ENCODE data around the gene ULBP1.
"Not testable (repeated sequence)": the region's sequence is repeated elsewhere in the genome, so short reads cannot be mapped to it uniquely, and the experiment has no call there.

The ULBP1 gene

DNA sequence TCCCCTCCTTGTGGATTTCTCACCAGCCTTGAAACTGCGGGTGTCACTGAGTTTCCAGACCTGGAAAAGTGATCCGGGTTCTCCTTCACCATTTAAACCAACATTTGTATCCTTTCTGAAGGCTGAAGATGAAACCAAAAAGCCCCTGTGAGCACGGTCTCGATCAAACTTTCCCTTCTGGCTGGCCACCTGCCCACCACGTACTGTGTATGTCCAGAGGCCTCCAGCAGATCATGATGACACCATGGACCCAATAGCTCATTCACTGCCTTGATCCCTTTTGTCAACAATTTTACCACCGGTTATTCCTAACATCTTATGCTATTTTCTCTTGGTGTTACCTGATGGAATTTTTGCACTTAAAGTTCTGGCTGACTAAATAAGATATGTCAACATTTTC is 15.6 kb downstream of the ULBP1 start:
- no peak for DNase-seq

DNA sequence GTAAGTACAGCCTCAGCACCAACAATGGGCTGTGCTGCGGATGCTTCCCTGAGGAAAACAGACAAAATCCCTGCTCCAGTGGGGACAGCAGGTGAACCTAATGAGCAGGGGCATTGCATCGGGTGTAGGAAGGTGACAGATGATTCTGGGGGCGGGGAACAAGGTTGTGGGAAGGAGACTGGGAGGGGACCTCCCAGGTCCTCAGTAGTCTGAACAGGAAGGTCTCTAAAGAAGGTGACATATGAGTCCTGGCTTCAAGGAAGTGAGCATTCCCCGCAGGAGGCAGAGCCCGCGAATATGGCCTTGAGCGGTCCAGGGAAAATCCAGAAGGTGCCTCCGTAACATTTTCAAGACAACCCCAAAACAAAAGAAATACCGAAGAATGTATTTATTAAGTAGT is 19.4 kb downstream of the ULBP1 start:
- no peak for DNase-seq

DNA sequence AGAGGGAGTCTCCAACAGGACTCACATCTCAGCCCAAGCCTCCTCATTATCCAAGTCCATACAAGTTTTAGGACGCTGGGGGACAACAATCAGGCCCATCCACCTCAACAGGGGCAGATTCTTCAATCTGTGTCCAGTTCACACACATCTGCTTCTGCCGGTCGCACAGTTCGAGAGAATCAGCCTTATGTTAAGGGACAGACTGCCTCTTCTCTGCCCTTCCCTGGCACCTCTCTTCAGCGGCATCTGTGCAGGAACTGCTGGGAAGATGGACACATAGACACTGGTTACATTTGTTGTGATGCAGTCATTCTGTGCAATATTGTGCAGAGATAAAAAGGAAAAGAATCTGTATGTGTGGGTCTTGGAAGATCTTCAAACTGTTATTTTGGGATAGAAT is 21.0 kb downstream of the ULBP1 start:
- no peak for DNase-seq

DNA sequence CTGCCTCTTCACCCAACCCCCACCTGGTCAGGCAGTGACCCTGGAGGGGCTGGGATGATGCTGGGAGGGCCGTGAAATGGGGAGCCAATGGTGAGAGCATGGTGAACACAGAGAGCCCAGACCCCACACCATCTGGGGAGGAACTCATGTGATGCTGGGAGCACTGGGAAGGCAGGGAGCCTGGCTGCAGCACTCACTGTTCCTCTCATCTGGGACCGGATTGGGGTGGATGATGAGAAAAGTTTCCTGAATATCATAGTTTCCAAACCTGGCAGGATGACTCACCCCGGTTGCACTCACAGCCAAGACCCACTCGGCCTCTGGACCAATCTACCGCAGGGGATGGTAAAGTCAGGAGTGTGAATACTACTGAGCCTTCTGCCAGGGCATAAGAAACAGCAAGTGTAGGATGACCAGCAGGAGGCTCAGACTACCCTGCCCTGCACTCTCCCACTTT is 21.8 kb downstream of the ULBP1 start:
- DNase-seq: no peak

DNA sequence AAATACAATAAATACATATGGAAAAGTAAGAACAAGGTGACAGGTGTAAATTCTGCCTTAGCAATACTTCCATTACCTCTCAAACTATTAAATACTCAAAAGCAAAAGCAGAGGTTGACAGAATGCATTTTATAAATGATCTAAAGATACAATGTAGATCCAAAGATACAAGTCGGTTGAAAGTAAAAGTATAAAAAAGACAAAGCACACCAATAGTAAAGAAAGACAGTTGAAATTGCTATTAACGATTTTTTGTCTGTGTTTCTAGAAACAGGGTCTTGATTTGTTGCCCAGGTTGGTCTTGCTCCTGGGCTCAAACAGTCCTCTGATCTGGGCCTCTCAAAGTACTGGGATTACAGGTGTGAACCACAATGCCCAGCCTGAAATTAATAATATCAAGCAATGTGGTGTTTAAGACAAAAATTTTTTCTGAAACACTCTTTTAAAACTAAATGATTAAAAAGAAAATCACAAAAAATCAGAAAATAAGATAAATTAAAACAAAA is 23.9 kb downstream of the ULBP1 start:
- DNase-seq: no peak

DNA sequence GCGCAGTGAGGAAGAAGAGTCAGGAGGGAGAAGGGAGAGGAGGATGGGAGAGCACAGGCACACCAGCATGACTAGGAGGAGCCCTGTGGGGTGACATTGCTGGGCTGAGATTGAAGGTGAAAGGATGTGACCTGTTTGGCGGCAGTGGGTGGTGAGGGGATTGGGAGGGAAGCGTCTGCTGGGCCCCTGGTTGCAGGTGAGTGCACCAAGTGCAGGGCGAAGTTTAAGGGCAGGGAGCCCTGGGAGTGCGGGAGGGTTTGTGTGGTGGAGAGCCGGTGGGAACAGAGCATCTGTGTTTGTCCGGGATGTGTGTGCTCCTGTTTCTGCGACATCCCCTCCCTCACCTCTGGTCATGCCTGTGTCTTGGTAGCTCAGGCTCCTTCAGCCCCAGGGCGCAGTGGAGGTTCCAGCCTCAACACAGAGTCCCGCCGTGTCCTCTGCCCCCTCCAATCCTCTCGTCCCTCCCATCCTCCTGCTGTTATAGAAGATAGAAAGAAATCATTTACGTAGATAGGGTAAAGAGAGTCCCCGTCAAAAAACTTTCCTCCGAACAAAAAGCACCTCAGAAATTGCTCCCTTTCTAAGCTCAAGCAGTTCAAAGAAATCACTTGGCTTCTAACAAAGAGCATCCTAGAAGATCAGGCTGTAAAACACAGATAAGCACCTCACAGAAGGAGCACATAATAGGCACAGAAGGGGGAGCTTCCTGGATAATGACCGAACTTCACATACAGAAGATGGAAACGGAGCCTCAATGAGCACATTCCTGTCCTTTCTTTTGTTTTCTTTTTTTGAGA is 25.0 kb downstream of the ULBP1 start:
- no peak for DNase-seq

DNA sequence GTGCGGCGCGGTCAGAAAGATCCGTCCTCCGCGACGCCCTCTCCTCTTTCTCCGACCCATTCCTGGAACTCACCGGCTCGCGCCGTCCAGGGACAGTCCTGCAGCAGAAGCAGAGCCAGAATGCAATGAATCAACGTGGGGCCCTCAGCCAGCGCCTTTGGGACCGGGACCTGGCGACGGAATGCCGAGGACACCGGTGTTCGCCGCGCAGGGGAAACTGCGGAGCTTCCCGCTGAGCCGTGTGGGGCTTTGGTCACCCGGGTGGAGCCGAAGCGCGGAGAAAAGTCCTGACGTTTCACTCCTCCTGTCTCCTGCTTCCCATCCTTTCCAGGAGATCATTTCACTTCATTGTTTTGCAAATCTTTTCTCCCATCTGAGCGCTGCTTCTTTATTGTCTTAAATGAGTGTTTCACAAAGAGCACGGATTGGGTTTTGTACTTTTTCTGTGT is 26.5 kb downstream of the ULBP1 start:
- no peak for DNase-seq

DNA sequence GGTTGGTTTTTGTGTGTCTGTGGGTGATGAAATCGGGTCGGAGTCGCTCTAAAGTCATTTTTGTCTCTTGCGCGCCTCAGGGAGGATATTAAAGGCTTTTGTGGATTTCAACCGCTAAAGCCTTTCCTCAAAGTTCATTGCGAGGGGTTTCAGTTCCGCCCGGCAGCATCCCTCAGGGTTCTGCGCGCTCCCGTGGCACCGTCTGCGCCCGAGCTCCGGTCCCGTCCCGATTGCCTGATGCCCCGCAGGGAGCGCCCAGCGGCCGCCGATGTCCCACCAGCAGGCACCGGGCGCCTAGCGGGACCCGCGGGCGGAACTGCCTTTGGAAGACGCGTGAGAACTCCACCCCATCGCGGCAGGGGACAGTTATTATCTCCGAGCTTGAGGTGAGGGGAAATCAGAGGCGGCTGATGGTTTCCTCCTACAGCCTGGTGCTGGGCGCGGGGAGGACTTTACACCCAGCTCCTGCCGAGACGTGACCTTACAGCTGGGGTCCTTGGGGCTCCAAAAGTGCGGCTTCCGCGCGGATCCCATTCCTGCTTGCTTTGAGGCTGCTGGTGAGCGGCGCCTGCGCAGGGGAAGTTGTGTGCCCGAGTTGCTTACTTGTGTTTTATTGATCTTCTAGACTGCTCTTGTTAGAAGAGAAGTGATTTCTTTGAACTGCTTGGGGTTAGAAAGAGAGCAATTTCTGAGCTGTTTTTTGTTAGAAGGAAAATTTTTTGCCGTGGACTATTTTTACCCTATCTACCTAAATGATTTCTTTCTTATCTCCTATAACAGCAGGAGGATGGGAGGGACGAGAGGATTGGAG is 27.1 kb downstream of the ULBP1 start:
- peak; percentile 72 for DNase-seq

DNA sequence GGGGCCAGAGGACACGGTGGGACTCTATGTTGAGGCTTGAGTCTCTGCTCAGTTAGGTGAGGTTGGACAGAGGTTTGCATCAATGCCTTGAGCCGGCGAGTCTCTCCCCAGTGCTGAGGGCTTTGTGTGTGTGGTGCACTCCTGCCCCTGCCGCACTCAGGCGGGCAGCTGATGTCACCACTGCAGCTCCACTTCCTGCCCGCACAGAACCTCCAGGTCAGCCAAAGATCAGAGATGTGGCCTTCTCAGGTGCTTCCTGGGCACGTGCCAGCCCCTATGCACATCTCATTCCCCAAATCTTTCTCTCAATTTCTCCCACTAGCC is 27.7 kb downstream of the ULBP1 start:
- DNase-seq: not testable (repeated sequence)

DNA sequence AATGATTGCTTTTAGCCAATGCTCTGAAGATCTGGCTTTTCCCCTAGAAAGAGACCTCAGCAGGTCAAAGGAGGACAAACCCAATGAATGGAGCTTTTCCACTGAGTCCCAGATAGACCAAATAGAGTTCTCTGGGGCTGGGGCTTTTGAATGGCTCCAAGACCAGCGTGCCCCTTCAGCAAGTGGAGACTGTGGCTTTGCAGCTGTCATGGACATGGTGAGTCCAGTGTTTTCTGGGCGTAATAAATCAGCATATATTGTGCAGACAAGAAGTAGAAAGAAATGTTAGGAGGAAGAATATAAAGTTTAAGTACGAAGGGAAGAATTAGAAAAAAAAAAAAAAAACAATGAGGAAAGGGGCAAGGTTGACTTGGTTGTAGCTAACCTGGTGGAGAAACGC is 28.1 kb downstream of the ULBP1 start:
- no peak for DNase-seq

DNA sequence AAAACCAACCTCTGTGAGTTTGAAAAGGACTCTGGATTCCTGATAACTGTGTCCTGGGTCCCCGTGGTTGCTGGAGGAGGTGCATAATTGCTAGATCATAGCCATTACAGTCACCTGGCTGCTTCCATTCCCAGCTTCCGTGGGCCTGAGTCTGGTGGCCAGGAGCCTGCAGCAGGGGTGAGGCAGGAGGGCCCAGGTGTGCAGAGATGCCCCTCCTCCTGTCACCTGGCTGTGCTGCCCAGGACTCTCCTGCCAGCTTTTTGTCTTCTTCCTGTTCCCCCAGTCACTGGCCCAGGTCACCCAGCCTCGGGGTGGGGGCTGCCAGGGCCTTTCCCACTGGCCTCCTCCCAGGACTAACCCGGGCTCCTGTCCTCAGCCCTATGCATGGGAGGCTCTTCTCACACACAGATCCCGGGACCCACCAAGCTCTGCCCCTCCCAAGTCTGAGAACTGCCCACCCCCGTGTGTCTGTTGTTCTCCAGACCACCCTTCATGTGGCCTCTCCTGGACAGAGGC is 31.6 kb downstream of the ULBP1 start:
- DNase-seq: no peak

DNA sequence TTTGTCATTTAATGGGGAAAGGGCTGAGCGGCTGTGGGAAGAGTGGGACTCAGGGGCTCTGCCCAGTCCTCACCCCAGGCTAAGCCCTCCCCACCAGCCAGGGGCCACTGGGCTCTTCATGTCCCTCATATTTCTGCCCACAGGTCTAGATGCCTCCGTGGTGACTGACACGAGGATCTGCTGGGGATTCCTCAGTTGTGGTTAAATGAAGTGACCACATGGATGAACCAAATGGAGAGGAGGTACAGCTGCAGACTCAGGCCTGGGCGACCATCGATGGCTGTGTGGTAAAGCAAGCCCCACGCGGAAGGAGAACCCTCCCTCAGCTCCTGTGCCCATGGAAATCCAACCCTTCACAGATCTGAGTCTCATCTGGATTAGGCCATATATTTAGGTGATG is 32.2 kb downstream of the ULBP1 start:
- no peak for DNase-seq

DNA sequence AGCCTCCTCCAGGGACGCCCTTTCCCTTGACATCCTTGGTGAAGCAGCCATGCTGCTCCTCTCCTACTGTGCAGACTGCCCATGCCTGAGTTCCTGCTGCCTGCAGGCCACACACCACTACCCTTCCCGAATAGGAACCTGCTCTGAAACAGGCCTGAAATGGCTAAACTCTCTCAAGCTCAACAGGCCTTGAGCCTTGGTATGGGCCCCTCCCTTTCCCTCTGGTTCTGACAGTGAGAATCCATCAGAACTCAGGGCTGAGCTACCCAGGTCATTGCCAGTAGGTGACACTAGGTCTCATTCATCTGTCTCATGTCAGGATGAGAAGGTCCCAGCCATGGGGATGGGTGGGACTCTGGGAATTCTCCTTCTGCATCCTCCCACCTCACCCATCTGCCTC is 35.9 kb downstream of the ULBP1 start:
- DNase-seq: no peak

DNA sequence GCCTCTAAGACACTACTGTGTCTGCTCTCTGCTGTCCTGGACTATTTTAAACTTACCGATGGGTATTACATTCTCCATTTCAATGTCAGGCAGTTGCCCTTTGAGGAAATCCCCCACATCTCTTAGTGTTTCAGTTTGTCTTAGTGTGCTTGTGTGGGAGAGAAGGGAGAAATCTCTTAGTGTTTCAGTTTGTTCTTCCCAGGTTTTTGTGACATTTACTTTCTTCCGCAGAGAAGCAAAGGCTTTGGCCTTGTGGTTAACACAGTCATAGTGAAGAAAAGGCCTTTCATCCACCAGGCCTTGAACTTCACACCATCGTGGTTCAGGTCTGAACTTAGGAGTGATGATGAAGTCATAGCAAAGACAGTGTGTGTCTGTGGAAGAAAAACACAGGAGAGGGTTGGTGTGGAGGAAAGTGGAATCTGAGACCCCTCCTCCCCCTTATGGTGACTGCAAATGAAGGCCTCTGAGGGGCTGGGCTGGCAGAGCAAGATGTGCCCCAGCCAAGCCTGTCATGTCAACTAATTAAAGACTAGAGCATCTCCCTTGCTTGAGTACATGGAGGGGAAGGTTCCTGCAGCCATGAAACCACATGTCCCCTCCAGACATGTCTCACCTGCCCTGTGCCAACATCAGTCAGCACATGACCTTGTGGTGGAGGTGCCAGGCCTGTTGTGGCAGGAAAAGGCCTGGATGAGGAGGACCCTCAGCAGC is 37.7 kb downstream of the ULBP1 start:
- no peak for DNase-seq

DNA sequence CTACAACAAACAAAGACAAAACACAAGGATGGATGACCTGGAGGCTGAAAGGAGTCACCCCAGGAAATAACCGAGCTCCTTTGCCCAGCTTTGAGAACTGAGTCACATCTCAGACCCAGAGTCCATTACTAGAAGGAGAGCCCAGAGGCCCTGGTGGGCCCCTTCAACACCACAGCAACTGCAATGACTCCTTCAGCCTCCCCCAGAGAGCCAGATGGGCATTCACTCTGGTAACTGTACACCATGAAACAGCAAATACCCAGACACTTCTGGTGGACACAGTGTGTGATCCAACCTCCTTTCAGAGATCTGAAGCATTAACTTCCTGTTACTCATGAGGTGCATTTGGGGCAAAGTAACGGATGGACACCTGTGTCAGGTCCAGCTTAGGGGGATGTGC is 39.0 kb downstream of the ULBP1 start:
- DNase-seq: no peak

DNA sequence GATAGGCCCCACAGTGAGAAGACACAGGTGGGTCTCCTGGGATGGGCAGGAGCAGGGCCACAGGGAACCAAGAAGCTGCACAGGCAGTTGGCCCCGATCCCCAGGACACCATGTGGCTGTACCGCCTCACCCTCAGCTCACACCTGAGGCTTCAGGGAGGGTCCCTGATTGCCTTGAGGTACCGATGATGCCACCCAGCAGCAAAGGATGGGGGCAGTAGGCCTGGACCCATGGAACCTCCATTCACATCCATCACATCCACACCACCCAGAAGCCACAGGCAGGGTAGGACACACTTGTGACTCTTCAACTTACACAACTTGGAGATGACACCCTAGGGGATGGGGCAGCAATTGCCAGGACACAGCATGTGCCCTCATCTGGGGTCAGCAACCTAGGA is 39.9 kb downstream of the ULBP1 start:
- DNase-seq: not testable (repeated sequence)

DNA sequence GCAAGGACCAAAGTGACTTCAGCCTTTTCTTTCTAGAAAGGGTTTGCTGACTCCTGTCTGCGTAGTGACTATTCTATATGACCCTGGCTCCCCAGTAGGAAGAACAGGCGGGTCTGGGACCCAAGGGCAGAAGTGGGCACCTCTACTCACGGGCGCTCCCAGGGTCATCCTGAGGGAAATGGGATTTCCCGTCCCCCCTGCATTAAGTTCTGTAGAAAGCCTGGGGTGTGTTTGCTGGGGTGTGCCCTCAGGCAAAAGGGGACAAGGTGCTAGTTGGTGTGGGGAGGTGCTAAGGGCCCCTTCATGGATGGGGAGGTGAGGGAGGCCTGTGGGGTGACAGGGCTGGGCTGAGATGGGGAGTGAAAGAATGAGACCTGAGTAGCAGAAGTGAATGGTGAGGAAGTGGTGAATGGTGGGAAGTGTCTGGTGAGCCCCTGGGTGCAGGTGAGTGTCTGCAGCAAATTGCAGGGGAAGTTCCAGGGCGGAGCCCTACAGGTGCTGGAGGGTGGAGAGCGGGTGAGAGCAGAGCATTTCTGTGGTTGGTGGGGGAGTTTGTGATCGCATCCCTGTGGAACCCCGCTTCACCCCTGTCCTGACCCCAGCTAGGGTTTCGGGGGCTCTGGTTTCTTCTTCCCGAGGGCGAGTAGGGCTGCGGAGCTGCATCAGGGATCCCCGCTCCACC is 40.5 kb downstream of the ULBP1 start:
- DNase-seq: peak; percentile 75

DNA sequence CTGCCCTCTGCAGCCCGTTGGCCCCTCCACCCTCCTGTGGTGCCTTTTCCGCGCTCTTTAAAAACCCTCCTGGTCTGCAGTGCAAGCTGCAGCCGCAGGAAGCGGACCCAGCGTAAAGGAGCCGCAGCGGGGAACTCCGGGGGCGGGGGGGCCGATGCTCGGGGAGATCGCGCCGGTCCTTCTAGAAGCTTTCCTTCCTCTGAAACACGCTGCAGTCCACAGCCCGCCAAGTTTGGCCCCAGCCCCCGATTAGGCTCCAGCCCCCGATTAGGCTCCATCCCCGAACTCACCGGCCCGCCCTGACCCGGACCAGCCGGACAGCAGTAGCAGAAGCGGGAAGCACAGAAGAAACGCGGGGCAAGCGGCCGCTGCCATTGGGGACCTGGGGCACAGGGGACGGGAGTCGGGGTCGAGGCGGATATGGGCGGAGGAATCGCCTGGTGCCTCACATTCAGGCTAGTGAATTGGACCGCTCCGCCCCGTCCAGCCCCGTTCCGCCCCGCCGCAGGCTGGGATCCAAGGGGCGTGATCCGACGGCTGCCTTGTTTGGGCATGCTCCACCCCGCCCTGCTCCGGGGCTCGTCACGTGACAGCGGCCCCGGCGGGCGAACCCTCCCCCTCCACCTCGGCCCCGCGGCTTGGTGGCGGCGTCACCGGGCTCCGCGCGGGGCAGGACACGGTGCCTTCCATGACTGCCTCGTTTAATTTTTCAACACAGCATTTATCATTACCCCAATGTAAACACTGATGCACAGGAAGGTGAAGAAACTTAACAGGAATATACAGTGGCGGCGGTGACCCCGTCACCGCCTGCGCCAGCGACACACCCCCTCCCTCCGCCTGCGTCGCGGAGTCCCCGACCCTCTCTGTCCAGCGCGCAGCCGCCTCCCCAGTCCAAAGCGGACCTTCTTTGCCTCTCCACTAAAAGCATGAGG is 41.3 kb downstream of the ULBP1 start:
- DNase-seq: peak; percentile 97

DNA sequence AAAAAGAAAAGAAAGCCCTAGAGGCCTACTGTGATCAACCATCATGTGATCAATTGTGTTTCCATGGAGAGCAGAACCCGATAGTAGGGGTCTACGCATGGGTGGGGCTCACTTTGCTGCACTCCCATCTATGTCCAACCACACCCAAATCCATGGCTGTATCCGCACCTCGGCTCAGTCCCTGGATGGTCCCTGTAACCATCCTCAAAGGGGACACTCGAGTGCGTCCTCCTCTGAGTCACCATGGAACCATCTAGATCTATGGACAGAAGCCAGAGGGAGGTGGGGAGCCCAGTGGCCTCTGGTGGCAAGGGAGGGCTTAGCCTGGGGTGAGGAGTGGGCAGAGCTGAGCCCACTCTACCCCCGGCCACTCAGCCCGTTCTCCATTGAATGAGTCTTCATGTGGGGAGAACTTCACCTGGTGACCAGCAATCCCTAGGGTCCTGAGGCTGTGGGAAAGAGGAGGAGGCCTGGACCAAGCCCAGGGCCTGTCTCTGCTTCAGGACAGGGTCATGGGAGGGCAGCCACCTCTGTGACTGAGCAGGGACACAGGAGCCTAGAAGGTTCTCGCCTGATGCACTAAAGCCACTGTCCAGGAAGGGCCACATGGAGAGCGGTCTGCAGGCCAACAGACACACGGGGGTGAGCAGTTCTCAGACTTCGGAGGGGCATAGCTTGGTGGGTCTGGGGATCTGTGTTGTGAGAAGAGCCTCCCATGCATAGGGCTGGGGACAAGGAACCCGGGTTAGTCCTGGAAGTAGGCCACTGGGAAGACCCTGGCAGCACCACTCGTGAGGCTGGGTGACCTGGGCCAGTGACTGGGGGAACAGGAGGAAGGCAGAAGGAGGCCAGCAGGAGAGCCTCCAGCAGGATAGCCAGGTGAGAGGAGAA is 42.3 kb downstream of the ULBP1 start:
- DNase-seq: no peak

DNA sequence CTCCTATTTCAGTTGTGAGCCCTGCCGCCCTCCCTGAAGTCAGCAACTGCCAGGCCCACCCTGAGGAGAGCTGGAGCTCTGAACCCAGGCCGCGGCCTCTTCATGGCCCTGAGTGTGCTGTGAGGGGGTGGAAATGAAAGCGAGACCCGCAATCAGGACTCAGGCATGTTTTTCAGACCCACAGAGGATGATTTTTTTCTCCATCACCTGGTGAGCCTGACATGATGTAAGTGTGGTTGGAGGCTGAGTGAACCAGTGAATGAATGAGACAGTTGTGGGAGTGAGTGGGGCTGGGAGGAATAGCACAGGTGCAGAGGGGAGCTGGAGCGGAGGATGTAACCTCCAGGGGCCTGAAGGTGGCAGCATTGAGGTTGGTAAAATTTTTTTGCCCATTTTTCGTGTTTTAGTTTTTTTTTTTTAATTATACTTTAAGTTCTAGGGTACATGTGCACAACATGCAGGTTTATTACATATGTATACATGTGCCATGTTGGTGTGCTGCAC is 43.3 kb downstream of the ULBP1 start:
- DNase-seq: peak; percentile 76

Data from activated effector memory CD4-positive, alpha-beta T cell treated with anti-CD3 and anti-CD28 coated beads, Interleukin-2, amount 50 U/mL, for 16 hours (primary cell).